ENCODE measurements around the gene NECTIN4.
A peak's percentile ranks its signal among the peaks of the same experiment; 100 is the strongest.

Gene NECTIN4

GRCh38 chr1:161085165-161085564 is 4.2 kb downstream of the NECTIN4 start:
- TF ChIP-seq NFIC (IDR thresholded peaks at IDR 0.05): no peak
- no peak for TF ChIP-seq RAD21 (IDR thresholded peaks at IDR 0.05; ENCODE audit: low read depth)

GRCh38 chr1:161084597-161084988 is 4.8 kb downstream of the NECTIN4 start:
- TF ChIP-seq CEBPB (IDR thresholded peaks at IDR 0.05): no peak
- no peak for TF ChIP-seq EGR1 (IDR thresholded peaks at IDR 0.05)
- no peak for TF ChIP-seq TCF12 (IDR thresholded peaks at IDR 0.05; ENCODE audit: low read depth)
- TF ChIP-seq NFIC (IDR thresholded peaks at IDR 0.05): no peak
- no peak for TF ChIP-seq CREB1 (IDR thresholded peaks at IDR 0.05; ENCODE audit: low read depth)
- TF ChIP-seq YY1 (IDR thresholded peaks at IDR 0.05; ENCODE audit: low read depth): no peak
- no peak for TF ChIP-seq EP300 (IDR thresholded peaks at IDR 0.05; ENCODE audit: borderline replicate concordance)
- TF ChIP-seq ZBTB7A (IDR thresholded peaks at IDR 0.05; ENCODE audit: low read depth): no peak

GRCh38 chr1:161083748-161084596 is 5.4 kb downstream of the NECTIN4 start:
- TF ChIP-seq MAX (IDR thresholded peaks at IDR 0.05) (no peak), CREB1 (IDR thresholded peaks at IDR 0.05; ENCODE audit: low read depth) (no peak), CEBPB (IDR thresholded peaks at IDR 0.05) (no peak), USF1 (IDR thresholded peaks at IDR 0.05) (no peak), YY1 (IDR thresholded peaks at IDR 0.05; ENCODE audit: low read depth) (no peak), TCF12 (IDR thresholded peaks at IDR 0.05; ENCODE audit: low read depth) (no peak), REST (IDR thresholded peaks at IDR 0.05; ENCODE audit: low read depth) (no peak), EGR1 (IDR thresholded peaks at IDR 0.05) (no peak)

- peak; percentile 48; the same call in 1 of the 2 replicates for TF ChIP-seq MAX (IDR thresholded peaks at IDR 0.05)
- peak; percentile 77 for TF ChIP-seq TEAD4 (IDR thresholded peaks at IDR 0.05)
- TF ChIP-seq REST (IDR thresholded peaks at IDR 0.05; ENCODE audit: low read depth): no peak
- TF ChIP-seq ZBTB7A (IDR thresholded peaks at IDR 0.05; ENCODE audit: low read depth): no peak; the same call in 1 of the 2 replicates
- TF ChIP-seq CREB1 (IDR thresholded peaks at IDR 0.05; ENCODE audit: low read depth): peak; percentile 73
- TF ChIP-seq CEBPB (IDR thresholded peaks at IDR 0.05): peak; percentile 99
- TF ChIP-seq USF1 (IDR thresholded peaks at IDR 0.05): 0 out of 2 replicates have a peak, but pooled peaks have one; percentile 38
- peak; percentile 59; the same call in 1 of the 2 replicates for TF ChIP-seq FOXM1 (IDR thresholded peaks at IDR 0.05; ENCODE audit: borderline replicate concordance, low read depth)
- TF ChIP-seq RAD21 (IDR thresholded peaks at IDR 0.05; ENCODE audit: low read depth): no peak; the same call in 1 of the 2 replicates
- no peak for TF ChIP-seq EGR1 (IDR thresholded peaks at IDR 0.05)
- TF ChIP-seq TAF1 (IDR thresholded peaks at IDR 0.05; ENCODE audit: low read depth): no peak
- peak; percentile 62 for TF ChIP-seq YY1 (IDR thresholded peaks at IDR 0.05; ENCODE audit: low read depth)
- TF ChIP-seq EP300 (IDR thresholded peaks at IDR 0.05; ENCODE audit: borderline replicate concordance): peak; percentile 77
- peak; percentile 80 for TF ChIP-seq NFIC (IDR thresholded peaks at IDR 0.05)
- TF ChIP-seq TCF12 (IDR thresholded peaks at IDR 0.05; ENCODE audit: low read depth): peak; percentile 93
These were observed 6.2 kb downstream of the NECTIN4 start for GRCh38 chr1:161082996-161083747.

- no peak for TF ChIP-seq TEAD4 (IDR thresholded peaks at IDR 0.05)
- no peak for TF ChIP-seq MAX (IDR thresholded peaks at IDR 0.05)
- TF ChIP-seq FOXM1 (IDR thresholded peaks at IDR 0.05; ENCODE audit: borderline replicate concordance, low read depth): no peak
- no peak for TF ChIP-seq RAD21 (IDR thresholded peaks at IDR 0.05; ENCODE audit: low read depth)
- TF ChIP-seq EGR1 (IDR thresholded peaks at IDR 0.05): no peak
- TF ChIP-seq EP300 (IDR thresholded peaks at IDR 0.05; ENCODE audit: borderline replicate concordance): no peak
- no peak for TF ChIP-seq NFIC (IDR thresholded peaks at IDR 0.05)
- no peak for TF ChIP-seq TCF12 (IDR thresholded peaks at IDR 0.05; ENCODE audit: low read depth)
- TF ChIP-seq USF1 (IDR thresholded peaks at IDR 0.05): no peak
- no peak for TF ChIP-seq ZBTB7A (IDR thresholded peaks at IDR 0.05; ENCODE audit: low read depth)
- no peak for TF ChIP-seq REST (IDR thresholded peaks at IDR 0.05; ENCODE audit: low read depth)
- TF ChIP-seq TAF1 (IDR thresholded peaks at IDR 0.05; ENCODE audit: low read depth): no peak
- TF ChIP-seq YY1 (IDR thresholded peaks at IDR 0.05; ENCODE audit: low read depth): no peak
These were observed 6.9 kb downstream of the NECTIN4 start for GRCh38 chr1:161082483-161082882.
